GM23338 (cell line): Measurements from ENCODE around the gene ANXA3.

ENCODE experiments used
- CREB1 ChIP-seq: fragments of 250-450 bp; sonication (Bioruptor Pico); IDR thresholded peaks from 2 replicates; pipeline ENCODE4 v1.5.0; 2020; ENCODE audit warnings: low read depth, mild to moderate bottlenecking, moderate library complexity
- EZH2 ChIP-seq: fragments of 200-600 bp; sonication (generic); IDR thresholded peaks from one replicate; pipeline ENCODE4 v1.8.0; 2017; ENCODE audit warnings: antibody characterized with exemption, mild to moderate bottlenecking, low read depth; ENCODE audit not compliant: unreplicated experiment
- EZH2phosphoT487 ChIP-seq: fragments of 200-600 bp; sonication (generic); IDR thresholded peaks from one replicate; pipeline ENCODE4 v1.8.1; 2018; ENCODE audit warnings: antibody characterized with exemption; ENCODE audit not compliant: unreplicated experiment
- JUNB ChIP-seq: IDR thresholded peaks from one replicate; pipeline ENCODE4 v1.6.1; 2016; ENCODE audit warnings: antibody characterized with exemption; ENCODE audit not compliant: unreplicated experiment
- NANOG ChIP-seq: IDR thresholded peaks from 2 replicates; pipeline ENCODE4 v1.6.1; 2016; ENCODE audit warnings: antibody characterized with exemption, borderline replicate concordance
- POLR2AphosphoS5 ChIP-seq: IDR thresholded peaks from 2 replicates; pipeline ENCODE4 v1.6.1; 2016; ENCODE audit warnings: antibody characterized with exemption, low read depth
- STAT1 ChIP-seq: IDR thresholded peaks from one replicate; pipeline ENCODE4 v1.6.1; 2016; ENCODE audit warnings: antibody characterized with exemption; ENCODE audit not compliant: unreplicated experiment
- TF ChIP-seq, protein P1 (sequence below): IDR thresholded peaks from one replicate; pipeline ENCODE4 v1.6.1; 2018; ENCODE audit warnings: antibody characterized with exemption; ENCODE audit not compliant: unreplicated experiment
- TF ChIP-seq, protein P2 (sequence below), 2 experiments: fragments of 200-600 bp in 1 of 2; sonication (generic) in 1 of 2; conservative IDR thresholded peaks; 2 replicates each; pipeline versions ENCODE4 v1.5.1 to v1.6.1; 2016 to 2017; ENCODE audit warnings: antibody characterized with exemption in 2 of 2, low read depth in 2 of 2, mild to moderate bottlenecking in 2 of 2, moderate library complexity in 1 of 2
- TF ChIP-seq, protein P3 (sequence below): IDR thresholded peaks from 2 replicates; pipeline ENCODE4 v1.6.1; 2016; ENCODE audit warnings: antibody characterized with exemption
- TF ChIP-seq, protein P4 (sequence below): fragments of 250-450 bp; sonication (Bioruptor Pico); IDR thresholded peaks from 2 replicates; pipeline ENCODE4 v1.5.0; 2020; ENCODE audit warnings: mild to moderate bottlenecking, moderate library complexity

DNA sequence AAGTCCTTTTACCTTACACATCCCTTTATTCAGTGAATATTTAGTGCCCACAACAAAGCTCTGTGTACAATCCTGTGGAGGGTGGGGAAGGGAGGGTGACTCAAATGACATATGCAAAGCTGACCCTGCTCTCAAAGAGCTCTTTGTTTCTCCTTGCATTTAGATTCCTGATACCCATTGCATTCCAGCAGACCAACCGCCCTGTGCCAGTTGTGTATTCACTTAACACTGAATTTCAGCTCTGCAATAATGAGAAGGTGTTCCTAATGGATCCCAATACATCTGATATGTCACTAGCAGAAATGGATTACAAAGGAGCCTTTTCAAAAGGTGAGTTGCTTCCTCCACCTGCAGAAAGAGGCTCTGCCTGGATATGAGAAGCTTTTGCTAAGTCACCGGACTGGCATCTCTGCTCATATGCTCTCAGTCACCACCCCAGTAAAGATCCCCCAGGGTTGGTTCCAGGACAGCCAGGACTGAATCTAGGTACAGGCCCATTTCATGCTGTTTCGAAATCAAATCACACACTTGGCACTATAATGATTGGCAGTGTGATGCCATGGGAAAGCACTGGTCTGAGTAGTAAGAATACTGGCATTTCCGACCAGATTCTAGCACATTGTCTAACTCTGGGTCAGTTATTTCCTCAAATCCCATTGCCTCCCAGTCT is 17.1 kb upstream of the ANXA3 start:
- TF ChIP-seq POLR2AphosphoS5 = no peak
- TF ChIP-seq, protein P1, sequence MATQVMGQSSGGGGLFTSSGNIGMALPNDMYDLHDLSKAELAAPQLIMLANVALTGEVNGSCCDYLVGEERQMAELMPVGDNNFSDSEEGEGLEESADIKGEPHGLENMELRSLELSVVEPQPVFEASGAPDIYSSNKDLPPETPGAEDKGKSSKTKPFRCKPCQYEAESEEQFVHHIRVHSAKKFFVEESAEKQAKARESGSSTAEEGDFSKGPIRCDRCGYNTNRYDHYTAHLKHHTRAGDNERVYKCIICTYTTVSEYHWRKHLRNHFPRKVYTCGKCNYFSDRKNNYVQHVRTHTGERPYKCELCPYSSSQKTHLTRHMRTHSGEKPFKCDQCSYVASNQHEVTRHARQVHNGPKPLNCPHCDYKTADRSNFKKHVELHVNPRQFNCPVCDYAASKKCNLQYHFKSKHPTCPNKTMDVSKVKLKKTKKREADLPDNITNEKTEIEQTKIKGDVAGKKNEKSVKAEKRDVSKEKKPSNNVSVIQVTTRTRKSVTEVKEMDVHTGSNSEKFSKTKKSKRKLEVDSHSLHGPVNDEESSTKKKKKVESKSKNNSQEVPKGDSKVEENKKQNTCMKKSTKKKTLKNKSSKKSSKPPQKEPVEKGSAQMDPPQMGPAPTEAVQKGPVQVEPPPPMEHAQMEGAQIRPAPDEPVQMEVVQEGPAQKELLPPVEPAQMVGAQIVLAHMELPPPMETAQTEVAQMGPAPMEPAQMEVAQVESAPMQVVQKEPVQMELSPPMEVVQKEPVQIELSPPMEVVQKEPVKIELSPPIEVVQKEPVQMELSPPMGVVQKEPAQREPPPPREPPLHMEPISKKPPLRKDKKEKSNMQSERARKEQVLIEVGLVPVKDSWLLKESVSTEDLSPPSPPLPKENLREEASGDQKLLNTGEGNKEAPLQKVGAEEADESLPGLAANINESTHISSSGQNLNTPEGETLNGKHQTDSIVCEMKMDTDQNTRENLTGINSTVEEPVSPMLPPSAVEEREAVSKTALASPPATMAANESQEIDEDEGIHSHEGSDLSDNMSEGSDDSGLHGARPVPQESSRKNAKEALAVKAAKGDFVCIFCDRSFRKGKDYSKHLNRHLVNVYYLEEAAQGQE = no peak
- TF ChIP-seq, protein P2, sequence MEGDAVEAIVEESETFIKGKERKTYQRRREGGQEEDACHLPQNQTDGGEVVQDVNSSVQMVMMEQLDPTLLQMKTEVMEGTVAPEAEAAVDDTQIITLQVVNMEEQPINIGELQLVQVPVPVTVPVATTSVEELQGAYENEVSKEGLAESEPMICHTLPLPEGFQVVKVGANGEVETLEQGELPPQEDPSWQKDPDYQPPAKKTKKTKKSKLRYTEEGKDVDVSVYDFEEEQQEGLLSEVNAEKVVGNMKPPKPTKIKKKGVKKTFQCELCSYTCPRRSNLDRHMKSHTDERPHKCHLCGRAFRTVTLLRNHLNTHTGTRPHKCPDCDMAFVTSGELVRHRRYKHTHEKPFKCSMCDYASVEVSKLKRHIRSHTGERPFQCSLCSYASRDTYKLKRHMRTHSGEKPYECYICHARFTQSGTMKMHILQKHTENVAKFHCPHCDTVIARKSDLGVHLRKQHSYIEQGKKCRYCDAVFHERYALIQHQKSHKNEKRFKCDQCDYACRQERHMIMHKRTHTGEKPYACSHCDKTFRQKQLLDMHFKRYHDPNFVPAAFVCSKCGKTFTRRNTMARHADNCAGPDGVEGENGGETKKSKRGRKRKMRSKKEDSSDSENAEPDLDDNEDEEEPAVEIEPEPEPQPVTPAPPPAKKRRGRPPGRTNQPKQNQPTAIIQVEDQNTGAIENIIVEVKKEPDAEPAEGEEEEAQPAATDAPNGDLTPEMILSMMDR (conservative IDR thresholded peaks at IDR 0.05; ENCODE audit: low read depth in 2 of 2) = no peak
- no peak for TF ChIP-seq EZH2
- TF ChIP-seq, protein P3, sequence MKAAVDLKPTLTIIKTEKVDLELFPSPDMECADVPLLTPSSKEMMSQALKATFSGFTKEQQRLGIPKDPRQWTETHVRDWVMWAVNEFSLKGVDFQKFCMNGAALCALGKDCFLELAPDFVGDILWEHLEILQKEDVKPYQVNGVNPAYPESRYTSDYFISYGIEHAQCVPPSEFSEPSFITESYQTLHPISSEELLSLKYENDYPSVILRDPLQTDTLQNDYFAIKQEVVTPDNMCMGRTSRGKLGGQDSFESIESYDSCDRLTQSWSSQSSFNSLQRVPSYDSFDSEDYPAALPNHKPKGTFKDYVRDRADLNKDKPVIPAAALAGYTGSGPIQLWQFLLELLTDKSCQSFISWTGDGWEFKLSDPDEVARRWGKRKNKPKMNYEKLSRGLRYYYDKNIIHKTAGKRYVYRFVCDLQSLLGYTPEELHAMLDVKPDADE = no peak
- TF ChIP-seq EZH2phosphoT487 = no peak
- no peak for TF ChIP-seq NANOG
- no peak for TF ChIP-seq STAT1
- no peak for TF ChIP-seq CREB1 (CRISPR knock-in tag)
- TF ChIP-seq JUNB = no peak
- TF ChIP-seq, protein P4, sequence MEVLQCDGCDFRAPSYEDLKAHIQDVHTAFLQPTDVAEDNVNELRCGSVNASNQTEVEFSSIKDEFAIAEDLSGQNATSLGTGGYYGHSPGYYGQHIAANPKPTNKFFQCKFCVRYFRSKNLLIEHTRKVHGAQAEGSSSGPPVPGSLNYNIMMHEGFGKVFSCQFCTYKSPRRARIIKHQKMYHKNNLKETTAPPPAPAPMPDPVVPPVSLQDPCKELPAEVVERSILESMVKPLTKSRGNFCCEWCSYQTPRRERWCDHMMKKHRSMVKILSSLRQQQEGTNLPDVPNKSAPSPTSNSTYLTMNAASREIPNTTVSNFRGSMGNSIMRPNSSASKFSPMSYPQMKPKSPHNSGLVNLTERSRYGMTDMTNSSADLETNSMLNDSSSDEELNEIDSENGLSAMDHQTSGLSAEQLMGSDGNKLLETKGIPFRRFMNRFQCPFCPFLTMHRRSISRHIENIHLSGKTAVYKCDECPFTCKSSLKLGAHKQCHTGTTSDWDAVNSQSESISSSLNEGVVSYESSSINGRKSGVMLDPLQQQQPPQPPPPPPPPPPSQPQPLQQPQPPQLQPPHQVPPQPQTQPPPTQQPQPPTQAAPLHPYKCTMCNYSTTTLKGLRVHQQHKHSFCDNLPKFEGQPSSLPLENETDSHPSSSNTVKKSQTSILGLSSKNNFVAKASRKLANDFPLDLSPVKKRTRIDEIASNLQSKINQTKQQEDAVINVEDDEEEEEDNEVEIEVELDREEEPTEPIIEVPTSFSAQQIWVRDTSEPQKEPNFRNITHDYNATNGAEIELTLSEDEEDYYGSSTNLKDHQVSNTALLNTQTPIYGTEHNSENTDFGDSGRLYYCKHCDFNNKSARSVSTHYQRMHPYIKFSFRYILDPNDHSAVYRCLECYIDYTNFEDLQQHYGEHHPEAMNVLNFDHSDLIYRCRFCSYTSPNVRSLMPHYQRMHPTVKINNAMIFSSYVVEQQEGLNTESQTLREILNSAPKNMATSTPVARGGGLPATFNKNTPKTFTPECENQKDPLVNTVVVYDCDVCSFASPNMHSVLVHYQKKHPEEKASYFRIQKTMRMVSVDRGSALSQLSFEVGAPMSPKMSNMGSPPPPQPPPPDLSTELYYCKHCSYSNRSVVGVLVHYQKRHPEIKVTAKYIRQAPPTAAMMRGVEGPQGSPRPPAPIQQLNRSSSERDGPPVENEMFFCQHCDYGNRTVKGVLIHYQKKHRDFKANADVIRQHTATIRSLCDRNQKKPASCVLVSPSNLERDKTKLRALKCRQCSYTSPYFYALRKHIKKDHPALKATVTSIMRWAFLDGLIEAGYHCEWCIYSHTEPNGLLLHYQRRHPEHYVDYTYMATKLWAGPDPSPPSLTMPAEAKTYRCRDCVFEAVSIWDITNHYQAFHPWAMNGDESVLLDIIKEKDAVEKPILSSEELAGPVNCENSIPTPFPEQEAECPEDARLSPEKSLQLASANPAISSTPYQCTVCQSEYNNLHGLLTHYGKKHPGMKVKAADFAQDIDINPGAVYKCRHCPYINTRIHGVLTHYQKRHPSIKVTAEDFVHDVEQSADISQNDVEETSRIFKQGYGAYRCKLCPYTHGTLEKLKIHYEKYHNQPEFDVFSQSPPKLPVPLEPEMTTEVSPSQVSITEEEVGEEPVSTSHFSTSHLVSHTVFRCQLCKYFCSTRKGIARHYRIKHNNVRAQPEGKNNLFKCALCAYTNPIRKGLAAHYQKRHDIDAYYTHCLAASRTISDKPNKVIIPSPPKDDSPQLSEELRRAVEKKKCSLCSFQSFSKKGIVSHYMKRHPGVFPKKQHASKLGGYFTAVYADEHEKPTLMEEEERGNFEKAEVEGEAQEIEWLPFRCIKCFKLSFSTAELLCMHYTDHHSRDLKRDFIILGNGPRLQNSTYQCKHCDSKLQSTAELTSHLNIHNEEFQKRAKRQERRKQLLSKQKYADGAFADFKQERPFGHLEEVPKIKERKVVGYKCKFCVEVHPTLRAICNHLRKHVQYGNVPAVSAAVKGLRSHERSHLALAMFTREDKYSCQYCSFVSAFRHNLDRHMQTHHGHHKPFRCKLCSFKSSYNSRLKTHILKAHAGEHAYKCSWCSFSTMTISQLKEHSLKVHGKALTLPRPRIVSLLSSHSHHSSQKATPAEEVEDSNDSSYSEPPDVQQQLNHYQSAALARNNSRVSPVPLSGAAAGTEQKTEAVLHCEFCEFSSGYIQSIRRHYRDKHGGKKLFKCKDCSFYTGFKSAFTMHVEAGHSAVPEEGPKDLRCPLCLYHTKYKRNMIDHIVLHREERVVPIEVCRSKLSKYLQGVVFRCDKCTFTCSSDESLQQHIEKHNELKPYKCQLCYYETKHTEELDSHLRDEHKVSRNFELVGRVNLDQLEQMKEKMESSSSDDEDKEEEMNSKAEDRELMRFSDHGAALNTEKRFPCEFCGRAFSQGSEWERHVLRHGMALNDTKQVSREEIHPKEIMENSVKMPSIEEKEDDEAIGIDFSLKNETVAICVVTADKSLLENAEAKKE = no peak
